Inferior parietal cortex (tissue), 1 donor: Measurements from ENCODE around the gene PPP4R2.
A peak's percentile ranks its signal among the peaks of the same experiment; 100 is the strongest.

Experiments used
- DNase-seq: peaks from one replicate; pipeline ENCODE4 v3.0.0-alpha.2; 2016; ENCODE audit errors: extremely low spot score

The PPP4R2 gene

DNA sequence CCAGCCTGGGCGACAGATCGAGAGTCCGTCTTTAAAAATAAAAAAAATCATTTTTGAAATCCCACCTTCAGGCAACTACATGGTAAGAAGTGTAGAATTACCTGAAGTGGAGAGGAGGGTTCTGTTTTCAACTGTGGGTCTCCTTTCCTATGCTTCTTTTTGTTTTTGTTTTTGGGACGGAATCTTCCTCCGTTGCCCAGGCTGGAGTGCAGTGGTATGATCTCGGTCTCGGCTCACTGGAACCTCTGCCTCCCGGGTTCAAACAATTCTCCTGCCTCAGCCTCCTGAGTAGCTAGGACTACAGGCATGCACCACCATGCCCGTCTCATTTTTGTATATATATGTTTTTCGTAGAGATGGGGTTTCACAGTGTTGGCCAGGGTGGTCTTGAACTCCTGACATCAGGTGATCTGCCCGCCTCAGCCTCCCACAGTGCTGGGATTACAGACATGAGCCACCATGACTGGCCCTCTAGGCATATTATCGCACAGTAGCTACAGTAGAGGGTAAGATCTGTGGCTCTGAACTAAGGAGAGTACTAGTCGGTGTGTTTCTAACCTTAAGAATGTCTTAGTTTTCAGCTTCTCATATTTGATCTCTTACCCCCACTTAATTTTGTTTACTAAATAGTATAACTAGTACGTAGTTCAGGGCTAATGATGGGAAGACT lies 73.3 kb downstream of the PPP4R2 start:
- no peak for DNase-seq

GRCh38 chr3:73070675-73071575 lies 74.3 kb downstream of the PPP4R2 start:
- DNase-seq, result no peak

DNA sequence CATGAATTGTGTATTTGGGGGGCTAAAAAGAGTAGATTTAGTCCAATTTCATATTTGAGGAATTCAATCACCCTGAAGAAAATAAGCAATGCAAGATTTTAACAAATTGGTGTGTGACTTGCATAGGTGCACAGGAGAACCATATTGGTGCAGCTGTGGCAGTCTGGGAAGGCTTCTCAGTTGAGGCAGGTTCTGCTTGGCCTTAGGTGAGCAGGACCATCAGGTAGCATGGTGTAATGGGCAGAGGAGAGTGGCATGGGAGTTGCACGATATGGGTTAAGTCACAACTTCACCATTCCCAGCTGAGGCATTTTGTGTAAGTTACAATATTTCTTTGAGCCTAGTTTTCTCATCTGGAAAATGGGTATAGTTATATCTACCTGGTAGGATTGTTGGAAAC lies 75.3 kb downstream of the PPP4R2 start:
- no peak for DNase-seq

GRCh38 chr3:73072634-73073033 lies 76.0 kb downstream of the PPP4R2 start:
- DNase-seq, result no peak

DNA sequence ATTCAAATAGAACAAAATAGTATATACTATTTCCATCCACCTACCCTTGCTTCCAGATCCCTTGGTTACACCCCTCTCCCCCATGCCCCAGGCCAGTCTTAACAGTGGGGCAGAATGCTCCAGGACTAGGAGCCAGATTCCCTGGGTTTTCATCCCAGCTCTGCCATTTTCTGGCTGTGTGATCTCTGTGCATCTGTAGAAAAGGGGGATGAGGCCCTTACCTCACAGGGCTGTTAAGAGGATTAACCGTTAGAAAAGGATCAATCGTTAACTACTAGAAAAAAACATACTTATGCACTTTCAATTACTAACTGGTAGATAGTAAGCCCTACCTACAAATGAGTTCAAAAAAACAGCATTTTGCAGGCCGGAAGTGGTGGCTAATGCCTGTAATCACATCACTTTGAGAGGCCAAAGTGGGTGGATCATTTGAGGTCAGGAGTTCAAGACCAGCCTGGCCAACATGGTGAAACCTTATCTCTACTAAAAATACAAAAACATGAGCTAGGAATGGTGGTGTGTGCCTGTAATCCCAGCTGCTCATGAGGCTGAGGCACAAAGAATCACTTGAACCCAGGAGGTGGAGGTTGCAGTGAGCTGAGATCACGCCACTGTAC lies 76.6 kb downstream of the PPP4R2 start:
- DNase-seq, result no peak

DNA sequence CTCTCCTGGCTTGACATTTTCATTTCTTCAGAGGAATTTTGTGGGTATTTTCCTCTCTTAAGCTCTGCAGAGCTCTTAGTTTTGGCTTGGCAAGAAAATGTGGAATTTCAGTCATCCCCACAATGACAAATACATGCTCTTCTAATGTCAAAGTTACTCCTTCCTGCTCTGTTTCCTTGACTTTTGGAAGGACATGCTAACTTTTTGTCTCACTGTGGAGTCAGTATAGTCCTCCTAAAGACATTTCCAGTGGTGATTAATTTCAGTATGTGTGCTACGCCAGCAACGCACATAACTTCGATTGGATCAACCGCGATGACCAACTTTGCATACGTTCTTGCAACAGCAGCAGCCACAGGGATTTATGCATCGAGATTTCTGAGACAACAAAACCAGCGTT lies 78.2 kb downstream of the PPP4R2 start:
- no peak for DNase-seq

- no peak for DNase-seq
These were observed 83.8 kb downstream of the PPP4R2 start for GRCh38 chr3:73080216-73080966.

GRCh38 chr3:73081140-73081539 lies 84.5 kb downstream of the PPP4R2 start:
- DNase-seq, result no peak

- no peak for DNase-seq
These were observed 87.6 kb downstream of the PPP4R2 start for GRCh38 chr3:73084170-73084569.

DNA sequence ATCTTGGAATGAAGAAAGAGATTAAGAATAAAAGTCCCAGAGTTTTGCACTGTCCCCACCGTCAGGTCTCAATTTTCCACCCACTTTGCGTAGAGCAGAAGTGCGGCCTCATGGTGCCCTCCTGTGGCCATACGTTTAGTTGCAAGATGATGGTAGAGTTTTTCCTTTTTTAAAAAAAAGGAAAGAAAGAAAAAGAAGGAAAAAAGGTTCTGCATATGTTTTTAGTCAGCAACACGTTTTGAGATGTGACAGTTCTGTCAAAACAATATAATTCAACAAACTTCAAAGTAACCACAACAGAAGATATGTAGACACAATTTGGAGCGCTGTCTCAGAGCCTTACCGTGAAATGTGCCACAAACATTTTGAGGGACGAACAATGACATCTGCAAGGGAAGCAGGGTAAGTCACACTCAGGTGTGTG lies 89.5 kb downstream of the PPP4R2 start:
- peak; percentile 75 for DNase-seq

GRCh38 chr3:73094129-73094528 lies 97.5 kb downstream of the PPP4R2 start:
- no peak for DNase-seq

DNA sequence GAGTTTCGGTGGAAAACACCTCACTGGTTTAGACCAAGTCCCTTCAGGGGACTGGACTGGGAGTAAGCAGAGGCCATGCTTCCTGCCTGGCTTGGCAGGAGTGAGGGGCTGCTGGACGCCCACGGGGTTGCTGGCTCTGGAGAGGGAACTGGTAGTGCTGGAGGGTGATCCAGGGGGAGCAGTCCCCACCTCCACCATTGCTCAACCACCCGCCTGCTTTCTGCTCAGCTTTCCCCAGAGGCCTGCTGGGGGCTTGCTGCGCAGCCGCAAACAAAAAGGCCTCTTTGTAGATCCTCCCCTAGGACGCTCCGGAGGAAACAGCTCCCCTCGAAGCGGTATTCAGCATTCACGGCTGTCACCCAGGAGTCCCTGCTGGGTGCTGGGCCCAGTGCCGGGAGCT lies 98.3 kb downstream of the PPP4R2 start:
- DNase-seq, result no peak

DNA sequence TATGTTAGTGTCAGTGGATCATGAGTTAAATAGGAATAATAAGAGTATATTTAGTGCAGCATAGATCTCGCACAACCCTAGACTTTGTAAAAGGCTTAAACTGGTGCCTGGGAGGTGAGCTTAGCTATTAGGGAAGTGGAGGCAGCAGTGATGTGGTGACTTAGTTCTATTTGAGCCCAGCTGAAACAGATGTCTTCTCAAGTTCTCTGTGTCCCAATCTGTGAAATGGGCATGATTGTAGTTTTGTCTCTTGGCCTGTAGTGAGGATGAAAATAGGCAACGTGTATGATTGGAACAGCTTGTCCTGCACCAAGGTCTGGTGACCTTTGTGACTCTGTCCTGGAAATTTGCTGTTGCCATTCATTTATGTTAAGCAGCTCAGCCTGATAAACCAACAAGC lies 99.6 kb downstream of the PPP4R2 start:
- DNase-seq, result no peak

GRCh38 chr3:73098026-73098425 lies 101.4 kb downstream of the PPP4R2 start:
- no peak for DNase-seq

- no peak for DNase-seq
These were observed 102.3 kb downstream of the PPP4R2 start for GRCh38 chr3:73098873-73099272.

- peak; percentile 97 for DNase-seq
These were observed 104.3 kb downstream of the PPP4R2 start for GRCh38 chr3:73100741-73101559.

GRCh38 chr3:73101881-73102280 lies 105.3 kb downstream of the PPP4R2 start:
- DNase-seq, result no peak

DNA sequence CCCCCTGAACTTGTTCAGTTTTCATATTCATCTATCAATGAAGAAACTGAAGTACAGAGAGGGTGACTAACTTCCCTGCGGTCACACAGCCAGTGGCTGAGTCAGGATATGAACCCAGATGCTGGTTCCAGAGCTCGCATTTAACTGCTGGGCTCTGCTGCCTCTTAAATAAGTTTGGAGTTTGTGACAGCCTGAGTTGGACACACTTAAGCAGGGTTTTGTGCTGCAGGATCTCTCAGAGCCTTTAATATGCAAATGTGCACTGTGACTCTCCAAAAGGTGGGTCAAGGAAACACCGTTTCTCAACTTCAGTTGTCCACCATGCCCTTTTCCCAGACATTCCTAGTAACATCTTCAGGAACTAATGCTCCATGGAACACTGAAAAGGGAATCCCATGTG lies 110.6 kb downstream of the PPP4R2 start:
- no peak for DNase-seq

DNA sequence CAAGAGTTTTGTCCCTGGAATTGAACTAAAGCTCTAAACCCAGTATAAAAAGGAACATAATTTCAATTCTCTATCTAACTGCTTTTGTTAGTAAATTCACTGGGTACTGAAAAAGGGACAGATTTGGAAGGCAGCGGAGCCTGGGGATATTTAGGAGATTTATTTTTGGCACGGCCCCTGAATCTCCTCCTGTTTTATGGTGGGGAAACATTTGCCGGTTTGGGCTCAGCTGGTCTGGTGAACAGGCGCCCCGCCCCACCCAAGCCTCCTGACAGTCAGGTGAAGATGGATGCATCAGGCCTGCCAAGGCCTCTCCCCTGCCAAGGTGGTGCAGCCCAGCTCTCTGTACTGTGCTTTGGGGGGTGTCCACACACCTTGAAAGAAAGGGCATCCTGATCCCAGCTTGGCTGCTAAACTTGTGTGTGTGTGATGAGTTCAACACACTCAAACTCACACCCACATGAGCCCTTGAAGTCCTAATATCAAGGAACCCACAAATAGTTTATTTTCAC lies 111.1 kb downstream of the PPP4R2 start:
- no peak for DNase-seq

- no peak for DNase-seq
These were observed 112.1 kb downstream of the PPP4R2 start for GRCh38 chr3:73108750-73109149.

- no peak for DNase-seq
These were observed 113.9 kb downstream of the PPP4R2 start for GRCh38 chr3:73110530-73110929.
